Activated CD4-positive, alpha-beta T cell treated with anti-CD3 and anti-CD28 coated beads, Interleukin-2, amount 50 U/mL, for 4 hours (primary cell): ENCODE results near the gene MYEF2.

Experiments
- DNase-seq, 2 experiments: peaks; one replicate each; pipeline ENCODE4 v3.0.0-alpha.2; 2020

The MYEF2 gene

DNA sequence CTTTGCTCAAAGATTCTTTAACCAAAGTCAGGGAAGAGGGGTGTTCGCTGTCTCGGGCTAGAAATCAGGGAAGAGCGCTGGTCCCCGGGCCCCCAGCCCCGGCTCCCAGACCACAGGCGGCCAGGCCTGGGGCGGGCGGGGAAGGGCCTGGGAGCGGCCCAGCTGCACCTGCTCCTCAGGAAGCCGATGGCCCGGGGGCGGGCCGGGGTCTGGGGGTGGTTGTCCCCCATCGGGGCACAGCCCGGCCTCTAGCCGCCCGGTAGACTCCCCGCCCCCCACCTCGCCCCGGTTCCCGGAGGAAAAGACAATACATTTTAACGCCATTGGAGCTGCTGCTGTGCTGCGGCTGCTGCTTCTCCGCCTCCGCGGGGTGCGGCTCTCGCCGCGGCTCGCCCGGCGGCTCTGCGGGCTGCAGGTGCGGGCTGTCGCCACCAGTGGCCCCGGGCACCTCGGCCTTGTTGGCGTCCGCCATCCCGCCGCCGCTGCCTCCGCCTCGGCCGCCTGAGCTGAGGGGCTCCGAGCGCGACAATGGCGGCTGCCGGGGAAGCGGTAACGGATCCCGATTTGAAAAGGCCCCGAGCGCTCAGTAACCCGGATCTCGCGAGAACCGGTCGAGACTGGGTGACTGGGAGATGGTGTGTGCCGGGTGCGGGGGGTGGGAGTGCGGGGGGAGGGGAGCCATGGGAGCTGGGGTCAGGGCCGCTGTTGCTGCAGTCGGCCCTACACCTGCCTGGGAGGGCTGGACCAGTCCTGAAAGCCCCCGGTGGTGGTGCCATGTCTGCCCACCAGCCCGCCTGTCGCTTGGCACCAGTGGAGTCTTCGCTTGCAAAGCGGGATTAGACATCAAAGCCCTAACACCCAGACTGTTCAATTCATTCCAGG, at the start of gene MYEF2:
MYEF2 (minus strand) TSS at position 530 of the 882 bp plus-strand sequence; CDS start at position 472, 58 bp downstream.
- peak; percentile 52 to 53 for DNase-seq

DNA sequence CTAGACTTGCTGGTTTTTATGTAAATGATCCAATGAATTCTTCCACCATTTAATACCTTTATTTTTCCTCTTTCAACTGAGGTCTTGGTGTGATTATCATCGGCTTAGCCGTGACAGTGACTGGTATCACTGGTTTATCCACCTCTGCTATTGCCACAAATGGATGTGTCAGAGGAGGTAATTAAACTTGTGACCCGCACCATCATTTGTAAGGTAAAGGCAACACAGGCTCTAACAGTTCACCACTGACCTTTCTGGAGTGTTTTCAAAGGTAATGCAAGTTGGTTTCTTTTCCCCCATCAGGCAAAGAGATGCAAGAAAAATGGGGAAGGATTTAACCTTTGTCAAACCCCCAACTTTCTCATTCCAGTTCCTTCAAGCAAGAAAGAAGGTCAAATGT, 47.7 kb upstream of the MYEF2 start:
- DNase-seq, result no peak

DNA sequence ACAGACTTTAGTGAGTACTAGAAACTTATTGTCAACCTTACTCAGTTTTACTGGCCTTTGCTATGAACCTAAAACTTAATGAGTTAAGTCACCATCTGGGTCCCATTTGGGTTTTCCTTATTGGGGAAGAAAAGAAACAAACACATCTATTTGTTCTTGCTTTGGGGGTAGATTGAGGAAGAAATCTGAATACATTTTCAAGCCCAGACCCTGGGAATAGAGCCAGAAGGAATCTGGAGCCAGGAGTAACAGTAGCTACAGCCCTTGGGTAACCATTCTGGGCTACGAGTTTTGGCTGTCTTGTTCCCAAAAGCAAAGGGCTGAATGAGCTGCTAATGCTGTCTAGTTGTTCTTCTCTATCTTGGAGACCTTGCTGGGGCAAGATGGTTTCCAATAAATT, 44.5 kb upstream of the MYEF2 start:
- DNase-seq, result no peak

DNA sequence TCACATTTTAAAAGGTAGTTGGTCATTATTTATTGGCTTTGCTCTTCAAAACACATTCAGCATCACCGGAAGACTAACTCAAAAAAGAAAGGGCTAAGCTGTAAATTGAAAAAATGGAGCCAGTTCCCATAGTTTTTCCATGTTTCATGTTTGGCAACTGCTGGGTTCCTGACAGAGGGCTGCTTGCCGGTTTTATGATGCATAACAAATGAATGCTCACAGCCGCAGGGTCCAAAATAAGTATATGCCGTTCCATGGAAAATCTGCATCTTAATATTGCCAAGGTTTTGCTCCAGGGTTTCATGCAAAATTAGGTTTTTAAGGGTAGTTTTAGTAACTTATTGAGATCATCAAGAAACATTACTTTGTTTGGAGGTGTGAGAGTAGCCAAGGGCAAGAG, 43.8 kb upstream of the MYEF2 start:
- DNase-seq, result no peak

DNA sequence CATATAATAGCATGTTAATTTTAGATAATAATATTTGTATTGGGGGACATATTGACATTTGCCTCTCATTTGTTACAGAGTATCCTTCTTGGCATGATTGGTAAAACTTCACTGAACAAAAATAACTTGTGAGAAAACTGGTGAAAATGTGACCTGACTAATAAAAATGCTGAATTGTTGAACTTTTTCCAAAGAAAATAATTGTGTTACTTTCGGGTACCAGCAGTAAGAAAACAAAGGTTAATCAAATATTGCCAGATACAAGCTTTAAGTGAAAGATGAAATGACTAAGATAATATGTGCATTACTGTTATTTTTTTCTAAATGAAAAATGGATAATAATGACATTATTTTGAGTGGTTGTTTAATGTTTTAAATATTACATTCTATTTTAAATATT, 43.2 kb upstream of the MYEF2 start:
- DNase-seq, result no peak

- no peak for DNase-seq
Measured at GRCh38 chr15:48205981-48206380, 27.9 kb upstream of the MYEF2 start, which contains the start of gene SLC12A1. Gene SLC12A1 (plus strand): TSS chr15:48206302. CDS start chr15:48207720, 1,418 bp downstream.

DNA sequence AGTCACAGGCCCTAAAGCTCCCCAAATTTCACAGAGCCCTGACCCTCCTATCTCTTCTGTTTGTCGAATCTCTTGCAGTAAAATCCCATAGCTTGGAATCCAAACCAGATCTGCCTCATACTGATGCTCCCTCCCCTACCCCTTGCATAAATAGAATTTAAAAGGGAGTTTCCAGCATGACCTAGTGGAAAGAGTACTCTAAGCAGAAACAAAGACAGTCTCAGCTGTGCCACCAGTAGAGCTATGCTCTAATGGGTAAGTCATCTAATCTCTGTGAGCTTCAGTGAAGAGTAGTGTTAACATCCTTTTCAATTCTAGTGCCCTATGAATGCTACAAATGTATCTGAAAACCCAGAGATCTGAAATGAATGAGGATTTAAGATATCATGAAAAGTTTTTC, 24.0 kb upstream of the MYEF2 start:
- DNase-seq, result no peak

GRCh38 chr15:48191574-48192225, 13.6 kb upstream of the MYEF2 start, which contains the start of gene CTXN2:
Gene CTXN2 (plus strand): TSS chr15:48191665. CDS start chr15:48201301, 9,636 bp downstream.
- DNase-seq, result no peak

DNA sequence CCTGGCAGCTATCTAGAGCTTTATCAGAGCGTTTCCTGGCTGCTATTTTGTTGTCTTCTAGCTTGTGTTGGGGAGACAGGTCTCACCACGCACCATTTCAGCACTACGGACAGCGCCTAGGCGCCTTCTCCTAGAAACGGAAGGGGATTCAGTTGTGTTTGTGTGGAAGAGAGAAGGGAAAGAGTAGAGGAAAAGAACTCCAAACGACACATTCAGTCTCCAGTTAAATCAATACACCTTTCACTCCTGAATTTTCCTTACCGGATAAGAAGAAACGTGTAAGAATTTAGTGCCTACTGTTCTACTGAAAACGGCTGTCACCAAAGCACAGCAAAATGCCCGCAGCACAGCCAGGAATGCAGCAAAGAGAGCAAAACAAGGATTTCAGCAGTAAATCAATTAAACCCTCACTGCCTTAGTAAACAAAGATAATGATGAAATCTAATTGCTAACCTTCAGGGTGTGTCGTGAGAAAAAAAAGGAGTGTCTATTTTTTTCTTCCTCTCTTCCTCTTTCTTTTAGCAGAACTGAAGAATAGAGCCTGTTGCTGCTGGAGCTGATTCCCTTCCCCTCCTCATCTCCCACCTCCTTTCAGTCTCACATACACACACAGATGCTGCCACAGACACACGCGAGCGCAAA, 13.0 kb upstream of the MYEF2 start:
- no peak for DNase-seq

DNA sequence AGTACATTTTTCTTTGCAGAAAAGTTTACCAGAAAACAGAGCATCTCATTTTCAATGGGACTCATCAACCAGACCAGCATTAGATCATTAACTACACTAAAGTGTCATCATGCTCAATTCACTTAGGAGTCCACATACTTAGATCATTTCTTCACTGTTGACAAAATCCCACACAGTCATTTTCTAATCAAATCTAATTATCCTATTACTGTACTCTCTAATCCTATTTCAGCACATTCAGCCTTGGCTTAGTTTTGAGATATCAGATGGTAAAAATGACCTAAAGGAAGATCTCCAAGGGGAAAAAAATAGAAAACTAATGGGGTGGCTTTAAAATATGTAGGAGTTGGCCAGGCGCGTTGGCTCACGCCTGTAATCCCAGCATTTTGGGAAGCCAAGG, 8.2 kb upstream of the MYEF2 start:
- no peak for DNase-seq

DNA sequence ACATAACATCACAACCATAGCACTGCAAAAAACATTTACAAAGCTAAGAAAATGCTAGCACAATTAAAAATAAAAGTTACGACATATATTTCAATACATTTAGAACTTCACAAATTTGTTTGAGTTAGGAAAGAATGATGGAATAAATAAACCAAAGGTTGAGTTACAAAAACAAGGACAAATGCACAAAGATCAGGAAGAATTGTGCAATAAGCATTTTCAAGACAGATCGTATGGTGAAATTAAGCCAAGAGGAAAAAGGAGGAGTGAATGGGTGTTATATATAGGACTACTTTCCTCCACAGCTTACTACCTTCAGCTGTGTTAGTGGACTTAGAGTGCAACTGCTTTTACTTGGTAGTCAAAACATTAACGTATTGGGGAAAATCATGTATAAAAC, 7.4 kb upstream of the MYEF2 start:
- no peak for DNase-seq

- no peak for DNase-seq
Measured at GRCh38 chr15:48182749-48183148, 4.7 kb upstream of the MYEF2 start.

DNA sequence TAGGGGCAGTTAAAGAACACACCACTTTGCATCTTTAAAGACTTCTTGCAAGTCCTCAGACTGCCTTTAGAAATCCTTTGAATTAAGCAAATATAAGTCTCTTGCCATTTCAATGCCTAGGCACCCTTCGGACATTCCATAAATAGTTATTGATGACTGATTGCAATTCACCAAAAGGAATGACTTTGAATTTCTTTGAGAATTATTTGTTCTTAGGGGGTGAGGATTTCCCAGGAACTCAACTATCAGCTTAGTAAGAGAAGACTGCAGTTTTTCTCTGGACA, 495 bp upstream of the MYEF2 start:
- DNase-seq, result no peak

DNA sequence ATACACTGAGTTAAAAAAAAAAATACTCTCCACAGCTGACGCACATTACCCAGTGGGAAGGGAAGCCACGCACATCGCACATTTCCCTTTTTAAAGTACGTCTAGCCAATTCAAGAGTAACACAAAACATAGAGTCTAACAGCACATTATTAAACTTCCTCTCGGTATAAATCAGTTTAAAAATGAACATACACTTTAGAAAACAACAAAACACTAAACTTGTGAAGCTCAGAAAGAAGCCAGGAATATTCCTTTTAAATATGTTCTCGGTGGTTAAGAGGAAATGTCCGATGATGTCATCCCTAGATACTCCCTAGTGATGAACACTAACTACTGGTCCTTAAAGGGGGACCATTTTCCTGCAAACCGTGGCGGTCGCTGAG, 721 bp downstream of the MYEF2 start:
- DNase-seq, result no peak

DNA sequence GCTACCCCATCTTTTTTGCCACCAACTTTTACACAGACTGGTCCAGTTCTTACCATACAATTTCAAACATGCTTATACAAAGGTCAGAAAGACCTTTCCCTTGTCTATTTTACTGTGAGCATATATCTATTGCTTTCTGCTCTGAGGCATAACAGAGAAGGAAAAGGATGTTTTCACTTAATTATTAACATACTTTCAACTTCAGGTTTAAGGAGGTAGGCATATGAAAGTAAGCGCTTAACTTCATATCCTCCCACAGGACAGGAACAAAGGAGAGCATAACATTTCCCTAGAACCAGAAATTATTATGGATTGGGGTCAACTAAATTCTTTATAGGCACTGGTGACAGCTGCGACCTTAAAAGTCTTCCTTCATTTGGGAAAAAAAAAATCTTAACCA, 1.1 kb downstream of the MYEF2 start:
- no peak for DNase-seq

DNA sequence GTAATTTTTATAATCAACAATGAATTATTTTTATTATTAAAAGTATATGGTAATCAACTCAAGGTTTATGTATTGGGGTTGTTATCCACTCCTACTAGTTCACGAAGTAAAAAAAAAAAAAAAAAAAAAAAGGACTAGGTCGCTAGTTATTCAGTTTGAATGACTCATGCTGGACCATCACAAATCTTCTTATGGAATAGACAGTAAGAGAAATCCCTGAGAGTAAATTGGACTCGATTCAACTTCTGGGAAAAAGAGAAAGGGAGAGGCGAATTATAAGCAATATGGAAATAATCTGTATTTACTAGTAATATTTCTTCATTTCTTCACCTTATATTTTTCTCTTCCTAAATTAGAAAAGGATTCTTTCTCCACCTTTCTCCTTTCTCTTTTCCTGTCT, 2.0 kb downstream of the MYEF2 start:
- no peak for DNase-seq

DNA sequence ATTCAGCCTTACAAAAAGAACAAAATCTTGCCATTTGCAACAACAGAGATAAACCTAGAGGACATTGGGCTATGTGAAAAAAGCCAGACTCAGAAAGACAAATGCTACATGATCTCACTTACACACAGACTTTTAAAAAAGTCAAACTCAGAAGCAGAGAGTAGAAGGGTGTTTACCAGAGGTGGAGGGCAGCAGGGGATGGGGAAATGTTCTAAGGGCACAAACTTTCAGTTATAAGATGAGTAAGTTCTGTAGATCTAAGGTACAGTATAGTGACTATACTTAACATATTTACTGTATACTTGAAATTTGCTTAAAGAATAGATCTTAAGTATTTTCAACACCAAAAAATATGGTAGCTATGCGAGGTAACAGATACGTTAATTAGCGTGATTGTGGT, 3.0 kb downstream of the MYEF2 start:
- no peak for DNase-seq

GRCh38 chr15:48170981-48171380, 7.1 kb downstream of the MYEF2 start:
- no peak for DNase-seq

GRCh38 chr15:48168616-48169015, 9.5 kb downstream of the MYEF2 start:
- DNase-seq, result no peak

DNA sequence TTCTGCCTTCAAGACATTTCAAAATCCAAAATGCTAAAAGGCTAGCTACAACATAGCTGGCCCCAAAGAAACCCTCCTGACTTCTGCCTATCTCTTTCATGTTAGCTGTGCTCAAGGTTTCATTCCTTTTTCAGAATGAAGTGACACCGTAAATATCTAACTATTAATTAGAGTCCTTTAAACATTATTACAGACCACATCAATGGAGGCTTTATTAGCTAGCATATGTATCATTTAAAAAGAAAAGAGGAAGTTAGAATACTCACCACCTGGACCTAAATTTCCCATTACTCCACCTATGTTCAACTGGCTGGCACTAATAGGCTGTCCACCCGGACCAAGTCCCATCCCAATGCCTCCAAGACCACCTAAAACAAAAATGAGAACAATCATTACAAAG, 24.6 kb downstream of the MYEF2 start:
- DNase-seq, result no peak

GRCh38 chr15:48149858-48150257, 28.2 kb downstream of the MYEF2 start:
- no peak for DNase-seq

DNA sequence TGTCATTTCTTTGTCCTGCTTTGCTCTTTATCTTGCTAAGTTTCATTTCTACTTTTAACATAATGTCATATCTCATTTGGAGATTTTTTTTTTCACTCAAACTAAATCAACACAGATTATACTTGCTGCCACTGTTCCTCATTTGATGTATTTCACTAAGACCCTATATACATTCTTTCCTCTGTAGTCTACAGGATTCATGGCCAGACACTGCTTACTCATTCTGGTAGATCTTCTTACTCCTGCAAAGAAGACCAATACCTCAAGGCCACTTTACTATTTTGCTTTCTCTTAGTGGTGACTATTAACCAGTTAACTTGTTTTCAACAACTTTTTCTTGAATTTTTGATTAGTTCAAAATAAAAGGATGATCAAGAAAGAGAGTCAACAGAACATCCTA, 30.7 kb downstream of the MYEF2 start:
- DNase-seq, result no peak

- DNase-seq, result no peak
Measured at GRCh38 chr15:48145923-48146322, 32.2 kb downstream of the MYEF2 start.

DNA sequence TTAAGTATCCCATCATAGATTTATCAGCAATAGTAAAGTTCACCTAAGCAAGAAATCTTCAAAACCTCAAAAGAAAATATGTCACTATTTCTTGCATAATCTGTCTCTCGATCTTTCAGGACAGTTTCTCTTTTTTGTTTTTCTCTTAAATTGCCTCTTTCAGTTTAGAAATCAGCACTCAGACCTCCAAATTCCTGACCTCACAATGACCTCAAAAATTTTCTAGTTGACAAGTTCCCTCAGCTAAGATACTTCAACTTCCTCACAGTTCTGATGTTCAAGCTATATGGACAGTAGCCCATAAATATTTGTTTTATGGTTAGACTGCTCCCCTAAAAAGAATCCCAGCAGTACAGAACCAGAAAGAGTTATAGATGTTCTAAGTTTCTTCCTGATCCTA, 33.2 kb downstream of the MYEF2 start:
- DNase-seq, result no peak
